Mammary epithelial cell (primary cell): ENCODE data around the gene ATP2B2.

Experiments
- EZH2 ChIP-seq: IDR thresholded peaks from 2 replicates; pipeline ENCODE4 v1.6.1; 2012; ENCODE audit warnings: low read length, inconsistent platforms, borderline replicate concordance
- TF ChIP-seq, protein P1 (sequence below), 2 donors: IDR thresholded peaks in 1 of 2; conservative IDR thresholded peaks in 1 of 2; 2 replicates each; pipeline ENCODE4 v1.5.1; 2011 to 2012; ENCODE audit warnings: inconsistent platforms in 2 of 2, low read length in 2 of 2, mild to moderate bottlenecking in 2 of 2, control low read depth in 1 of 2, low read depth in 1 of 2; ENCODE audit not compliant: insufficient read depth in 1 of 2; ENCODE audit errors: extremely low read depth in 1 of 2

DNA sequence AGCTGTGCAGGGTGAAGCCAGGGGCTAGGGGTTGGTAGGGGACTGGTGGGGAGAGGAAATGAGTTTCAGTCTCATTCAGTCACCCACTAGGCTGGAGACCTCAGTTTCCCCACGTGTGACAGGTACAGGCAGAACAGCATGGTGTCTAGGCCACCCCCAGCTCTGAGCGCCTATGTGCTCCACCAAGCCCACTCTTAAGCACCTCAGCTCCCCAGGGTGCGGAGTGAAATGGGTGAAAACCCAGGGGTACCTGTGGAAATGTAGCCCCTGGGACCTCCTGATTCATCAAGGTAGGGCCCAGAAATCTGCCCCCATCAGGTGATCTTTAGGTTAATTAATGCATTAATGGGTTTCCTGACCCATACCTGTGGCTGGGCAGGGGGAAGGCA lies 3.7 kb downstream of the ATP2B2 start:
- TF ChIP-seq, protein P1, sequence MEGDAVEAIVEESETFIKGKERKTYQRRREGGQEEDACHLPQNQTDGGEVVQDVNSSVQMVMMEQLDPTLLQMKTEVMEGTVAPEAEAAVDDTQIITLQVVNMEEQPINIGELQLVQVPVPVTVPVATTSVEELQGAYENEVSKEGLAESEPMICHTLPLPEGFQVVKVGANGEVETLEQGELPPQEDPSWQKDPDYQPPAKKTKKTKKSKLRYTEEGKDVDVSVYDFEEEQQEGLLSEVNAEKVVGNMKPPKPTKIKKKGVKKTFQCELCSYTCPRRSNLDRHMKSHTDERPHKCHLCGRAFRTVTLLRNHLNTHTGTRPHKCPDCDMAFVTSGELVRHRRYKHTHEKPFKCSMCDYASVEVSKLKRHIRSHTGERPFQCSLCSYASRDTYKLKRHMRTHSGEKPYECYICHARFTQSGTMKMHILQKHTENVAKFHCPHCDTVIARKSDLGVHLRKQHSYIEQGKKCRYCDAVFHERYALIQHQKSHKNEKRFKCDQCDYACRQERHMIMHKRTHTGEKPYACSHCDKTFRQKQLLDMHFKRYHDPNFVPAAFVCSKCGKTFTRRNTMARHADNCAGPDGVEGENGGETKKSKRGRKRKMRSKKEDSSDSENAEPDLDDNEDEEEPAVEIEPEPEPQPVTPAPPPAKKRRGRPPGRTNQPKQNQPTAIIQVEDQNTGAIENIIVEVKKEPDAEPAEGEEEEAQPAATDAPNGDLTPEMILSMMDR (conservative IDR thresholded peaks at IDR 0.05 in 1 of 2, IDR thresholded peaks at IDR 0.05 in 1 of 2; ENCODE audit: extremely low read depth in 1 of 2, insufficient read depth in 1 of 2, low read depth in 1 of 2, low read length in 2 of 2) = no peak
- no peak for TF ChIP-seq EZH2
